ENCODE data around the gene PLXNB1.

Gene PLXNB1

DNA sequence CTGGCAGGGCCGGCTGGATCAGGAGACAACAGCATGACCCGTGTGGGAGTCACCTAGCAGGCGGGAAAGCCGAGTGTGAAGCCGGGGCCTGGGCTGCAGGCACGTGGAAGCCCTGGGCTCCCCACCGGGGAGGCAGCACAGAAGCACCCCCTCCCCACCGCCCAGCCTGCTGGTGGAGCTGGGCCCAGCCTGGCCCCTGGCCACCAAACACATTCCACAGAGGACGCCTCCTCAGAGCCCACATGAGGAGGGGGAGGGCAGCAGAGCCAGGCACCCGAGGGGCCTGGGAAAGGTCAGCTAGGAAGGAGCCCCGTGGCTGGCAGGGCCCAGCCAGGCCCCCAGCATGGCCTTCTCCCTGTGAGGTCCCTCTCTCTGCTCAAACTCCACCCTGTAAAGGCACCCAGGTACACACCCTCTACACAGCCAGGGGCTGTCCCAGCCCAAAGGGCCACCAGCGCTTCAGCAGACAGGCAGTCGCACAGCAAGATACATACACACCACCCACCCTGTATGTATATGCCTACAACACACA, 4.5 kb downstream of the PLXNB1 start:
- TF ChIP-seq MYC (IDR thresholded peaks at IDR 0.05; ENCODE audit: low read depth, low read length) (no peak), POLR2A (IDR thresholded peaks at IDR 0.05; ENCODE audit: extremely low read depth, insufficient read length) (no peak)
- TF ChIP-seq, protein P1, sequence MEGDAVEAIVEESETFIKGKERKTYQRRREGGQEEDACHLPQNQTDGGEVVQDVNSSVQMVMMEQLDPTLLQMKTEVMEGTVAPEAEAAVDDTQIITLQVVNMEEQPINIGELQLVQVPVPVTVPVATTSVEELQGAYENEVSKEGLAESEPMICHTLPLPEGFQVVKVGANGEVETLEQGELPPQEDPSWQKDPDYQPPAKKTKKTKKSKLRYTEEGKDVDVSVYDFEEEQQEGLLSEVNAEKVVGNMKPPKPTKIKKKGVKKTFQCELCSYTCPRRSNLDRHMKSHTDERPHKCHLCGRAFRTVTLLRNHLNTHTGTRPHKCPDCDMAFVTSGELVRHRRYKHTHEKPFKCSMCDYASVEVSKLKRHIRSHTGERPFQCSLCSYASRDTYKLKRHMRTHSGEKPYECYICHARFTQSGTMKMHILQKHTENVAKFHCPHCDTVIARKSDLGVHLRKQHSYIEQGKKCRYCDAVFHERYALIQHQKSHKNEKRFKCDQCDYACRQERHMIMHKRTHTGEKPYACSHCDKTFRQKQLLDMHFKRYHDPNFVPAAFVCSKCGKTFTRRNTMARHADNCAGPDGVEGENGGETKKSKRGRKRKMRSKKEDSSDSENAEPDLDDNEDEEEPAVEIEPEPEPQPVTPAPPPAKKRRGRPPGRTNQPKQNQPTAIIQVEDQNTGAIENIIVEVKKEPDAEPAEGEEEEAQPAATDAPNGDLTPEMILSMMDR (IDR thresholded peaks at IDR 0.05; ENCODE audit: low read depth, low read length): no peak
- TF ChIP-seq, protein P2, sequence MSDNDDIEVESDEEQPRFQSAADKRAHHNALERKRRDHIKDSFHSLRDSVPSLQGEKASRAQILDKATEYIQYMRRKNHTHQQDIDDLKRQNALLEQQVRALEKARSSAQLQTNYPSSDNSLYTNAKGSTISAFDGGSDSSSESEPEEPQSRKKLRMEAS (IDR thresholded peaks at IDR 0.05; ENCODE audit: low read depth, low read length): no peak
- no peak overlapping the region for H3K4me3 ChIP-seq (ENCODE audit: low read depth, low read length)
- DNase-seq (ENCODE audit: low read depth): no peak

DNA sequence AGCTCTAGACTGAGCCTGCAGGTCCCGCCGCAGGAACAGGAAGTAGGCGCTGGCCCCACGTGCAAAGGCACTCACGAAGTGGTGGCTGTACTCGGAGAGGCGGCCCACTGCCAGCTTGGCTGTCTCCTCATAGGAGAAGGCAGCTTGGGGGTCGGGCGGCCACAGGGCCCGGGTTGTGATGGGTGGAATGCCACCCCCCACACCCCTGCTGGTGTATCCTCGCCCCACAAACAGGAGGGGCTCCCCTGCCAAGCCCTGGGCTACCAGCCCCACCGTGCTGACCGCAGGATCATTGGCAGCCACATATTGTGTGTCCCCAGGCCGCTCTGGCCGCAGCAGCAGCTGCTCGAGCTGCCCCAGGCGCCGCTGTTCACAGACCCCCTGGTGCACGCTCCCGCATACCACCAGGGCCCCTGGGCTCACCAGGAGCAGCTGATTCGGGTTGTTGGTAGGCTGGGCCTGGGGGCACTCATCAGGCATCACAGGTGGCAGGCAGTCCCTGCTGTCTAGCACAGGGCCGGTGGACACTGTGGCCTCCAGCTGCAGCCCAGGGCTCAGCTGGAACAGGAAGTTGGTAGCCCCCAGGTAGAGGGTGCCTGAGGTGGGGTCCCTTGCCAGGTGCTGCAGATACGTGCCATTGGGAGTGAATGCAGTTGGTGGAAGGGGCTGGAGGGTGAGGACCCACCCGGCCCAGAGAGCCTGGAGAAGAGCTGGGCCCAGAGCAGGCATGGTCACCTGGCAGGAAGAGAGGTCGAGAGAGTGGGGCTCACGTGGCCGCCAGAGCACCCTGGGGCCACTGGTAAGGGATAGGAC, 5.8 kb downstream of the PLXNB1 start:
- no peak for DNase-seq (ENCODE audit: low read depth)
- TF ChIP-seq MYC (IDR thresholded peaks at IDR 0.05; ENCODE audit: low read depth, low read length) (no peak), POLR2A (IDR thresholded peaks at IDR 0.05; ENCODE audit: extremely low read depth, insufficient read length) (no peak)
- TF ChIP-seq, protein P1 (IDR thresholded peaks at IDR 0.05; ENCODE audit: low read depth, low read length): no peak
- TF ChIP-seq, protein P2 (IDR thresholded peaks at IDR 0.05; ENCODE audit: low read depth, low read length): no peak
- no peak overlapping the region for H3K4me3 ChIP-seq (ENCODE audit: low read depth, low read length)

DNA sequence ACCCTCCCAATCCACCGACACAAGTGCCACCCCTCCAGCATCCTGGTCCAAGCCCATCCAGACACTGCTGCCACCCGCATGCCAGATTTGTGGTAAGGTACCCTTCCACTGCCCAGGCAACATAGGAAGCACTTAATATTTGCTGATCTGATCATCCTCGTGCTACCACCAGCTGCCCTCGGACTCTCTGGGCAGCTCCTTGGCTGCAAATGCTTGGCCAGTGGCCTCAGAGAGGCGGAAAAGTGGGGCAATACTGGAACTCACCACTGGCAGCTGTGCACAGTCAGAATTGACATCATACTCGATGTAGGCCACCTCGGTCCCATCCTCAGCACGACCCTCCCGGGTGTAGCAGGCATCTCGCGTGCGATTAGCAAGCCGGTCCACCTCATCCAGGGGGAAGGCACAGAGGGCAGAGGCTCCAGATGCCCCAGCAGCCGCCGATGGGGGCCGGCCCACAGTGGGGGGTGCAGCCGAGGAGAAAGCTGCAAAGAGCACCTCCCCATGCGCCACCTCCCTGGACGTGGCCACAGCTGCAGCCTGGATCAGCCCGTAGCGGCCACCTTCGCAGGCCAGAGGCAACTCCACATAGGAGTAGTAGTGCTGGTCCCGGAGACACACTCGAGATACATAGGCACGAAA, 6.5 kb downstream of the PLXNB1 start:
- DNase-seq (ENCODE audit: low read depth): no peak
- TF ChIP-seq, protein P1 (IDR thresholded peaks at IDR 0.05; ENCODE audit: low read depth, low read length): no peak
- no peak for TF ChIP-seq POLR2A (IDR thresholded peaks at IDR 0.05; ENCODE audit: extremely low read depth, insufficient read length)
- TF ChIP-seq, protein P2 (IDR thresholded peaks at IDR 0.05; ENCODE audit: low read depth, low read length): no peak
- no peak overlapping the region for H3K4me3 ChIP-seq (ENCODE audit: low read depth, low read length)

DNA sequence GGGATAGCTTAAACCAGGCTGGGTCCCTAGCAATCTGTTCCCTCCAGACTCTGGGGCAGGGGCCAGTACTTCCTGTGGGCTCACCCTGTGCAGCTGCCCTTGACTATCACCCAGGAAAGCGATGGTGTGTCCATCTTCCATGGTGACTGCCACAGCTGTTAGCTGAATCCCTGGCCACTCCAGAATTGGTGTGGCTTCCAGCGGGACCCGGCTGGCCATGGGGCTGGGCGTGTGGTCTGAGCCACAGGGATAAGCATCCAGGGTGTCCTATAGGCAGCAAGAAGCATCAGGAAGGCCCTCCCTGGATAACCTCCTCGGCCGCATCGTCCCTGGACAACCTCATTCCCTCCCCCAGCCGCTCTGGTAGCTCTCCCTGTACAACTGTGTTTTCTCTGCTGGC, 7.2 kb downstream of the PLXNB1 start:
- H3K4me3 ChIP-seq (ENCODE audit: low read depth, low read length): no peak overlapping the region
- TF ChIP-seq, protein P2 (IDR thresholded peaks at IDR 0.05; ENCODE audit: low read depth, low read length): no peak
- TF ChIP-seq POLR2A (IDR thresholded peaks at IDR 0.05; ENCODE audit: extremely low read depth, insufficient read length) (no peak), MYC (IDR thresholded peaks at IDR 0.05; ENCODE audit: low read depth, low read length) (no peak)
- TF ChIP-seq, protein P1 (IDR thresholded peaks at IDR 0.05; ENCODE audit: low read depth, low read length): no peak
- no peak for DNase-seq (ENCODE audit: low read depth)

DNA sequence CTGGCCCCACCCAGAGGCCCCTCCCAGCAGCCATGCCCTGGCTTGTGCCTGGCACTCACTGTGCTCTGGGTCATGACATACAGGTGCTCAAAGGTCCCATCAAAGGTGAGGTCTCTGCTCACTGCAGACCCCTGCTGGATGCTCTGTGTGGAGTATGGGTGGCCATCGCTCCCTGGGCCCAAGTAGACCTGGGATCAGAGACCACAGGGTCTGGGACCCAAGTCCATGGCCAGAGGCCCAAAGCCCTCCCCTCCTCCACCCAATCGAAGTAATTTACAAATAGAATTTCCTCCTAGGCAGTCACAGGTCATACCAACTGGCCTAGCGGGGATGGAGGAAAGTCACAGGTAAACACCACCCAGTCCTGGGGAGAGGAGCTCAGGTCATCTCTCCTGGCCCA, 7.6 kb downstream of the PLXNB1 start:
- TF ChIP-seq MYC (IDR thresholded peaks at IDR 0.05; ENCODE audit: low read depth, low read length) (no peak), POLR2A (IDR thresholded peaks at IDR 0.05; ENCODE audit: extremely low read depth, insufficient read length) (no peak)
- TF ChIP-seq, protein P2 (IDR thresholded peaks at IDR 0.05; ENCODE audit: low read depth, low read length): no peak
- TF ChIP-seq, protein P1 (IDR thresholded peaks at IDR 0.05; ENCODE audit: low read depth, low read length): no peak
- DNase-seq (ENCODE audit: low read depth): no peak
- no peak overlapping the region for H3K4me3 ChIP-seq (ENCODE audit: low read depth, low read length)
